Non-pigmented ciliary epithelial cell (primary cell): ENCODE measurements around the gene ZNF512B.
"Not testable (repeated sequence)": the region's sequence is repeated elsewhere in the genome, so short reads cannot be mapped to it uniquely, and the experiment has no call there.

Experiments used
- DNase-seq: peaks from one replicate; pipeline ENCODE4 v3.0.0-alpha.2; 2010; ENCODE audit warnings: low read depth

The ZNF512B gene

GRCh38 chr20:63977739-63978276 lies 8.1 kb upstream of the ZNF512B start:
- no peak for DNase-seq

GRCh38 chr20:63976980-63977738 lies 7.4 kb upstream of the ZNF512B start:
- DNase-seq: no peak

- not testable (repeated sequence) for DNase-seq
Measured at GRCh38 chr20:63976511-63976910, 6.8 kb upstream of the ZNF512B start.

- DNase-seq: no peak
Measured at GRCh38 chr20:63974402-63975200, 4.9 kb upstream of the ZNF512B start.

- no peak for DNase-seq
Measured at GRCh38 chr20:63973636-63974401, 4.1 kb upstream of the ZNF512B start.

GRCh38 chr20:63973160-63973479 lies 3.4 kb upstream of the ZNF512B start:
- DNase-seq: no peak

- no peak for DNase-seq
Measured at GRCh38 chr20:63972312-63973159, 2.8 kb upstream of the ZNF512B start.

- not testable (repeated sequence) for DNase-seq
Measured at GRCh38 chr20:63971960-63972311, 2.2 kb upstream of the ZNF512B start.

- no peak for DNase-seq
Measured at GRCh38 chr20:63970714-63971431, 1.1 kb upstream of the ZNF512B start.

GRCh38 chr20:63968928-63969760 lies 586 bp downstream of the ZNF512B start:
- no peak for DNase-seq

- no peak for DNase-seq
Measured at GRCh38 chr20:63968136-63968927, 1.4 kb downstream of the ZNF512B start.

- DNase-seq: no peak
Measured at GRCh38 chr20:63967330-63968135, 2.2 kb downstream of the ZNF512B start.

- DNase-seq: no peak
Measured at GRCh38 chr20:63966944-63967322, 2.8 kb downstream of the ZNF512B start.

- DNase-seq: no peak
Measured at GRCh38 chr20:63966172-63966943, 3.4 kb downstream of the ZNF512B start.

GRCh38 chr20:63964412-63964811 lies 5.3 kb downstream of the ZNF512B start:
- no peak for DNase-seq

- no peak for DNase-seq
Measured at GRCh38 chr20:63963784-63964301, 5.9 kb downstream of the ZNF512B start.

GRCh38 chr20:63963348-63963741 lies 6.4 kb downstream of the ZNF512B start:
- no peak for DNase-seq
